ENCODE data around the gene EXTL1.

GRCh38 chr1:26079960-26080814, 58.6 kb downstream of the EXTL1 start:
- no peak for TF ChIP-seq CTCF (IDR thresholded peaks at IDR 0.05)
- no peak for TF ChIP-seq POLR2A (IDR thresholded peaks at IDR 0.05)

Data from esophagus squamous epithelium (tissue), 4 donors.